Activated T-cell treated with anti-CD3 and anti-CD28 coated beads, Interleukin-2, amount 50 U/mL, for 1 hour (primary cell): Measurements from ENCODE around the gene HERPUD2.

Source experiments
- DNase-seq: peaks from one replicate; pipeline ENCODE4 v3.0.0-alpha.2; 2020

Gene HERPUD2, protein sequence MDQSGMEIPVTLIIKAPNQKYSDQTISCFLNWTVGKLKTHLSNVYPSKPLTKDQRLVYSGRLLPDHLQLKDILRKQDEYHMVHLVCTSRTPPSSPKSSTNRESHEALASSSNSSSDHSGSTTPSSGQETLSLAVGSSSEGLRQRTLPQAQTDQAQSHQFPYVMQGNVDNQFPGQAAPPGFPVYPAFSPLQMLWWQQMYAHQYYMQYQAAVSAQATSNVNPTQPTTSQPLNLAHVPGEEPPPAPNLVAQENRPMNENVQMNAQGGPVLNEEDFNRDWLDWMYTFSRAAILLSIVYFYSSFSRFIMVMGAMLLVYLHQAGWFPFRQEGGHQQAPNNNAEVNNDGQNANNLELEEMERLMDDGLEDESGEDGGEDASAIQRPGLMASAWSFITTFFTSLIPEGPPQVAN

DNA sequence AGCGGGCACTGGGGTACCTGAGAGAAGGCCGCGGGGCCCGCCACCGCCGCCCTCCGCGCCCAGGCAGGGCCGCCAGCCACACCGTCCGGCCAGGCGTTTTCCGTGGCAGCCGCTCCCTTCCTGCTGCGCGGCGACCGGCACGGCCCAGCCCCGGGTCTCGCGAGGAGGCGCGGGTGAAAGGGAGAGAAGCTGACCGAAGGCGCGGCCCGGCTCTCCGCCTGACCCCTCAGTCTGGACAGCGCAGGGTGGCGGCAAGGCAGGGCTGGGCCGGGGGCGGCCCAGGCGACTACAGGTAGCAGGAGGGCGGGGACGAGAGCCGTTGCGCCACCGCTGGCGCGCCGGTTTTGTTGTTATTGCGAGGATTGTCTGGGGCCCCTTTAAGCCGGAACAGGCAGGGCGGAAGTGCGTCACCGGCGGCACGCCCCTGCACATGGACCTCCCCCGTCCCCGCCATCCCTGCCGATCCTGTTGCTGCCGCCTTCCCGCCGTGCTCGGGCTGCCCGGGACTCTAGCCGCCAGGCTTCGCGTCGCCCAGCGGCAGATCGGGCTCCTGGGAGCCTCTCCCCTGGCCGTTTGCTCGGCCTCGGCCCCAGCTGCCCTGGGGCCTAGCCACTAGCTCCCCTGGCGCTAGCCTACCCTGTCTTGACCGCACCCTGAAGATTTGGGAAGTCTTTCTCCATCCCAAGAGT lies at the start of gene HERPUD2:
Gene HERPUD2, minus strand, starts transcription at position 352 of the 689 bp plus-strand sequence. CDS start 805 bp downstream, outside the sequence.
- peak; percentile 92 for DNase-seq

DNA sequence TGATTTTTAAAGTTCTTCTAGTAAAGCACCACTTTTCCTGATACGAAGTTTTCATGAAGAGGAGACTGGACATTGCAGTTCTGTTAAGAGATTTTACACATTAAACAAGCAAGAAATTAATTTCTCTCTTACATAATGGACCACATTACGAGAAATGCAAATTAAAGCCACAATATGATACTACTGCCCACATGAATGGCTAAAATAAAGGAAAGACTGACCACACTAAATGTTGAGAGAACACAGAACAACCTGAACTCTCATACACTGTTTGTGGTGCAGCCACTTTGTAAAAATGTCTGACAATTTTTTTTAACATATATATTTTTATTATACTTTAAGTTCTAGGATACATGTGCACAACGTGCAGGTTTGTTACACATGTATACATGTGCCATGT lies 44.0 kb upstream of the HERPUD2 start:
- no peak for DNase-seq

DNA sequence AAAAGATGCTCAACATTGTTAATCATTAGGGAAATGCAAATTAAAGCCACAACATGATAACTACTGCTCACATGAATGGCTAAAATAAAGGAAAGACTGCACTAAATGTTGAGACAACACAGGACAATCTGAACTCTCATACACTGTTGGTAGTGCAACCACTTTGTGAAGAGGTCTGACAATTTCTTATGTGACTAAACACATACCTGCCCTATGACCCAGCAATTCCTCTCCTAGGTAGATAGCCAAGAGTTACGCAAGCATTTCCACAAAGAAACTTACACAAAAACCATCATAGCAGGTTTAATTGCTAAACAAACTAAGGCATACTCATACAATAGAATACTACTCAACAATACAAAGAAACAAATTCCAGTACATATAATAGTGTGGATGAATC lies 41.8 kb upstream of the HERPUD2 start:
- DNase-seq: no peak

DNA sequence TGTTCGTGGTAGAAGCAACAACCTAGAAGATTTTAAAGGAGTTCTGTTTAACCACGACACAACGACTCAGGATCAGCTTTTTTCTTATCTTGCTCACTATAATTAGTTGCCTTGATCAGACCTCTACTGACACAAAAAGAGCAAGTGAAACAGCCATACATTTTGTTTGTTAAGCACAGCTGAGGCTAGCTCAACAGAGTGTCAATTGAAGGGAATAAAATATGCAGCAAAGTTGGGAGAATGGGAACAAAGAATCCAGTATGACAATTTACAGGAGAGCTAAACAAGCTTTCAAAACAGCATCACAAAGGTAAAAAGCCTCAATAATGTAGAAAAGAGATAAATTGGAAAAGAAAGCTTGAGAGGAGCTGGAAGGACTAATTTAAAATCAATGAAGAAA lies 40.5 kb upstream of the HERPUD2 start:
- no peak for DNase-seq

DNA sequence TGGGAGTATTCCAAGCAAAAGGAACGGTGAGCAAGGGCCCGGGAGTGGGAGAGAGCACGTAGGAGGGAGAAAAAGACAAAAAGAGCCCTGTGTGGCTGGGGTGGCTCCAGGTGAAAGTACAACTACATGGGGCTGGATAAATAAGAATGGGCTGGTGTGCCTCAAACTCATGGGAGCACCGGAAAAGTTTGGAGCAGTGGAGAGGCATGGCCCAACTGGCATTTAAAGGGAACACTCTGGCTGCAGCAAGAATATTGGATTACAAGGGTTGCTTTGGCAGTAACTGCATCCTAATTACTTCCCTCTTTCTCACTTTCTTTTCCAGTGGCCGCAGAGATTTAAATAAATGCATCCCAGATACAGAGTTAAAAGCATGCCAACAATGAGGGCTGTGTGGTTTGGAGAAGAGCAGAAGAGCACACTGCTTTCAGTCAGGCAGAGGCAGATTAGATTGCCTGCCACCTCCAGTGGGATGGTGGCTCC lies 39.1 kb upstream of the HERPUD2 start:
- no peak for DNase-seq

DNA sequence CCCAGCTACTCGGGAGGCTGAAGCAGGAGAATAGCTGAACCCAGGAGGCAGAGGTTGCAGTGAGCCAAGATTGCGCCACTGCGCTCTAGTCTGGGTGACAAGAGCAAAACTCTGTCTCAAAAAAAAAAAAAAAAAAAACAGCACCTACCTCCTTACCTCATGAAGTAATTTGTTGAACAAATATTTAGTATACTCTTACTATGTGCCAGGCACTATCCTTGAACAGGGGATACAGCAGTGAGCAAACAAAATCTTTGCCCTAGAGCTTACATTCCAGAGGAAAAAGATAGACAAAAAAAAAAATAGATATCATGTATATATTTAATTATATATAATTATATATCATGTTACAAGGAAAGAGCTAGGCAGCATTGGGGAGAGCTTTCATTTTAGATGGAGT lies 36.4 kb upstream of the HERPUD2 start:
- DNase-seq: no peak

DNA sequence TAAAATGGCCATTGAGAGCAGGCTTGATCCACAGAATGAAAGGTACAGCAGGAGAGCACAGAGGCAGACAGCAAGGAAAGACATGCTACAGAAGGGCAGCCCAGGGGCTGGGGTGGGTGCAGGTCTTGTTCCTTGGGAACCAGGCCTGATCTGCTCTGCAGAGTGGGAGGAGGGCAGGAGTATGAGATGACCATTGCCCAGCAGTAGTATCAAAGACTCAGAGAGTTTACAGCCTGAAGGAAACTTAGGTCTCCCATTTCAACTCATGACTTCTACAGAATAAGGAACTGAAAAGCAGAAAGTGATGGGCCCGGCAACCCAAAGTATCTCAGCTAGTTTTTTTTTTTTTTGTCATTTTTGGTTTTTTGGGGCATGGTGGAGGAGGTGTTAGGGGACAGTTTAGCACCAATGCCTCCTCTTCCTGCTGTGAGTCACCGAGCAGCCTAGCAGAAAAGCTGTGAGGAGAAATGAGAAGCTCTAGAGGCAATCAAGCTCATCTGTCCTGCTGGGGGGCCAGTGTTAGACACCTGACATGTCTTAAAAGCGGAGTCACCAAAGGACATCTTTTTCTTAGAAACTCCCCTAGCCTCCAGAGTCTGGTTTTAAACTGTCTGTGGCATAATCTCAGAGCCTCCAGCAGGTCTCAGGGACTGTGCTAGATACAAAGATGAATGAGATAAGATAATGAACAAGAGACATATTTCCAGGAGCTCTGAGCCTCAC lies 34.3 kb upstream of the HERPUD2 start:
- DNase-seq: no peak

DNA sequence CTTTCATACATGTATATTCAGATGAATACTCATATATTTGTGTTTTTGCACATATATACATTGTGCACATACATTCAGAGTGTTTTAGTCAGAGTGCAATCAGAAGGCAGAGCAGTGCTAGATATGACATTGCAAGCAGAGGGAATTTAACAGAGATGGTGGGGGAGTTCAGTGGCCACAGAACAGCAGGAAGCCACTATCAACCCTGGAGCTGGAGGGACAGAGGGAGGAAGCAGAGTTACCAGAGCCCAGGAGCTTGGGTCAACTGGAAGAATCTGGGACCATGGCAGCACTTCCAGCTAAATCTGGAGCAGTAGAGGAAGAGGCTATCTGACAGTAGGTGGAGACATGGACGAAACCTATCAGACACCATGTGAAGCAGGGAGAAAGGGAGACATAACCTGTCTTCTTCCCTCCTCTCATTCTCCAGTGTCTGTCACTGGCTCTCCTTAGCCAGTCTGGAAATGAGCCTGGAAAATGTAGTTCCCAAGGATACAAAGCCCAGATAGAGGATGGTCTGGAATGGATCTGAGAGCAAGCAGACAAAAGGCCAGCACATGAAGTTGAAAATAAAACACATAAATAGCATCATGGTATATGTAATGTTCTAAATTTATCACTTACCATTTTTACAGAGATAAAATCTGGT lies 33.6 kb upstream of the HERPUD2 start:
- no peak for DNase-seq

DNA sequence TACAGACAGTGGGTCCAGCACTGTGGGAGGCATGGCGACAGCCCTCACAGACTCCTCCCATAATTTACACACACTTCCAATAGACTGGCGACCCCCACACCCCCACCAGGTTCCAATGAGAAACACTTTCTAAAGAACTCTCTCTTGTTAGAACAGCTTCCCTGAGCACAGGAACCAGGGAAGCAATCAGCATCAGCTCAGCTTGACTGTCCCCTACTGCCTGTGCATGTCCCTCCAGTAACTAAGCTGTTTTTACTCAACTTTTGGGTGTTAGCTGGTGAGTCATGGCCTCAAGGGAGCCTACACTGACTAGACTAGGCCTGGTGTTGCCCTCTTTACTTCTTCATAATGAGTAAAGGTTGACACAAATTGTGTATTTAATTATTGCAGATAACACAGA lies 32.6 kb upstream of the HERPUD2 start:
- no peak for DNase-seq

DNA sequence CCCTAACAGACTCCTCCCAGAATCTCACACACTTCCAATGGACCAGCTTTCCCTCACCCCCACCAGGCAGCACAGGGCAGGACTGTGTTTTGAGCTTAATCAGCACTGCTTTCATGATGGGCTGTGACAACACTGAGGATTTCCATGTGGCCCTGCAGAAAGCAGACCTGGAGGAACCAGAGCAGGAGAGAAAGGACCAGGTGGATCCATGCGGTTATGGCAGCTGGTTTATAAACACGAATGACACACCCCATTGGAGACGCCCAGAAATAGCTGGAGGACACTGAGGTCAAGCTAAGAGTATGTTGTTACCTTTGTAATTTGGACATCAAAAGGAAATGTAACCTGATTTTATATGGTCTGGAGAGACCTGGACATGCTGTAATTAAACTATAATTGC lies 31.7 kb upstream of the HERPUD2 start:
- no peak for DNase-seq

DNA sequence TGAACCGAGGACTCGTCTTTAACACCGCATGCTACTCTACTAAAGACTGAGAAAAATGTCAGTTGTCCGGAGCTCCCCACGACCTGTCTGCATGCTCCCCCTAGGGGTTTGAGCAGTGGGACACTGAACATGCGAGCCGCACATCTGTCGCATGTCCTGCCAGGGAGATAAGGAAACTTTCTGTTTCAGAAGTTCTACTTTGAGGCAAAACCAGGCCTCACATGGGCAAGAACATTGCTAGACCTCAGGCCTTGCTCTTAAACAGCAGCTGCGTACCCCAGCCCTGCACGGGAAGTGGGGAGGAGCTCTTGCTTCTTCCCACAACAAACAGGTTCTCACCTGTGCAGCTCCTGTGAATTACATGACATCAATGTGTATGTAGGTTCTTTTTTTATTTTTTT lies 30.3 kb upstream of the HERPUD2 start:
- DNase-seq: peak; percentile 66

DNA sequence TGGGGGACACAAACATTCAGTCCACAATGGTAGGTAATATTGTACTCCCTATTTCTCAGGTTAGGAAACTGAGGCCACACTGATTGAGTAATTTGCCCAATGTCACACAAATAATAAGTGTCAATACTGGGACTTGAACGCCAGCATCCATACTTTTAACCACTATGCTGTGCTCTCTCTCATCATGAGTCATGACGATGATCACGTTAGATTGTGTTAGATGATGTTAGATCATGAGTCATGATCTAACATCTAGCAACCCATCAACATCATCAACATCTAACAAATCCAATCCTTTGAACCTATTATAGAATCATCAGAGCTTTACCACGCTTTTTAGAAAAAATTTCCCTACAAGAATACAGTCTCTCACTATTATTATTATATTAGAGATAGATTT lies 28.1 kb upstream of the HERPUD2 start:
- DNase-seq: no peak

DNA sequence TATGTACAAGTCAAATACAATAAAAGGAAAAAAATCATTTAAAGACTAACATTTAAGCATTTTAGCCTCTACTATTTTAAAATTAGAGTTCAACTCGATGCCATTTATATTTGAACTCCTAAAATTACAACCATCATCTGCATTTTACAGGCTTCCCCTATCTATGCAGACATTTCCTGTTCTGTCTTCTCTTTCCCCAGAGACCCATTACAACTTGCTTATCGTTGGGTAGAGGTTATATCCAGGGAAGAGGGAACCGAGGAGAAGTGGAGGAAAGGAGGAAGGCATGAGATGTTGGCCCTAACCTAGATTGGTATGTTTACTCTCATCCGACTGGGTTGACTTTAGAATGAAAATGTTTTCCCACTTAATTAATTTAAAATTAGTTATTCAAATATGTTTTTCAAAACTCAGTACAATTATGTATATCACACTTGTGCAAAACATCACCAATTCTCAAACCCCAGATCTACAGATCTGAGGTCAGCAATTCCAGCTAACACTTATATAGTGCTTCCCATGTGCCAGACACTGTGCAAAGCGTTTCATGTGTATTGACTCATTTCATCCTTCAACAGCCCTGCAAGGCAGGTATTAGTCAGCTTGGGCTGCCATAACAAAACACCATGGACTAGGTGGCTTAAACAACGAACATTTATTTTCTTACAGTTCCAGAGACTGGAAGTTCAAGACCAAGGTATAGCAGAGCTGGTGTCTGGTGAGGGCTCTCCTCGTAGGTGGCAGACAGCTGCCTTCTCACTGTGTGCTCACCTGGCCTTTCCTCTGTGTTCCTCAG lies 27.3 kb upstream of the HERPUD2 start:
- no peak for DNase-seq

DNA sequence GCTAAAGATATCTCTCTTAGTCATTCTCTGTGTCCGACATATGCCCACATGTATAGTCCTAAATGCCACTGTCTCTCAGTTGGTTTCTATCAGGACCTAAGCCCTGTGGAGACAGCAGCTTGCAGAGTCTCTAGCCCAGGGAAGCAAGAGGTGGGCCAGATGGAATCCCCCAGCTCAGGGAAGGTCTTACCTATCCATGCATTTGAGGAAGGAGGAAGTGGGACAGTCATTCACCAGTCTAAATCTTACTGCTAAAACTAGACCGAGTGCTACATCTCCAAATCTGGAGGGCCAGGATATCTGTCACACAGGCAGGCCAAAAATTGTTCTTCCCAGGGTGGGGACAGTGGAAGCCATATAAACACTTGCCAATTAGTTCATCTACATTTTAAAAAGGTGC lies 26.4 kb upstream of the HERPUD2 start:
- no peak for DNase-seq

DNA sequence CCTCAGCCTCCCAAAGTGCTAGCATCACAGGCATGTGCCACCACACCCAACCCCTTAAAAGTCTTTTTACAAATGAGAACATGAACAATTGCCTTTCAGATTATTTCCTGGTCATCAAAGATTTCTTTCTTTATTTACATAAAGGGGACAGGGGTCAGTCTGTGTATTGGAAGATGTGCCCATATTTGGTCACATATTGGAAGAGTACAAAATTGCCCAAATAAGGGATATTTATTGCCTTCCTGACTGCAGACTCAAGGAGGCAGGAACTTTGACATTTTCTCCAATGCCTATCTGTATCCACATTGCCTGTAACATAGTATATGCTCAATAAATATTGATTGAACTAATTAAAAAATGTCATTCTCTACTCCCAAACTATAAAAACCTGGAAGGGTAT lies 25.9 kb upstream of the HERPUD2 start:
- DNase-seq: no peak

DNA sequence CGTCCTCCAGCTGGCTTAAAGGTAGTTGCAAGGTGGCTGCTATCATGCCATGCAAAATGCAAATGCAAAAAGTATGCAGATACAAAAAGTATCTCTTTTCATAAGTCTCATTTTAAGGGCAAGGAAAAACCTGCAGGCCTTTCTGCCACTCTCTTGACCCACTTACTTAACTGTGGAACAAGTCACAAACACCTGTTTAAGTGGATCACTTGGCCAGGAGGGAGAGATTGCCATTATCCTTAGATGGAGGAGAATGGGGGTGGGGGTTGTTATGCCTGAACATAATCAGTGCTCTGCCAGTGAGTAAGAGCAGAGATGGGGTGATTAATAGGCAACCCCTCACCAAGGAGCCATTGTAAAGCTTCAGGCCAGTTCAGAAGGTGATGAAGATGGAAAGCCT lies 25.1 kb upstream of the HERPUD2 start:
- DNase-seq: no peak

DNA sequence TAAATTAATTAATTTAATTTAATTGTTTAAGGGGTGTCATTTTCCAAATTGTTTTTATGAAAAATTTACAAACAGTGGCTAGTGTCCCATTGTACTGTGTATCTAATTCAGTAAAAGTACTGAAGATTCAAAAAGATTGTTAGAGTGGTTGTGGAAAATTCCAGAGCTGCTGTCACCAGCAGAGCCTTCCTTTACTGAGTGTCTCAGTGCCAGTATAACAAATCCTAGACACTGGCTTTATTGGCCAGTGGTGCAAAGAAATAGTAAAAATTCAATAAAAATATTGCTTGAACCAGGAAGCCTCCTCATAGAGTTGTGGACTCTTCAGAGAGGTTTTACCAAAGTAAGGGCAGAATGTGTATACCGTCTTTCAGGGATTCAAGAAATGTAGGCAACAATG lies 23.1 kb upstream of the HERPUD2 start:
- no peak for DNase-seq

DNA sequence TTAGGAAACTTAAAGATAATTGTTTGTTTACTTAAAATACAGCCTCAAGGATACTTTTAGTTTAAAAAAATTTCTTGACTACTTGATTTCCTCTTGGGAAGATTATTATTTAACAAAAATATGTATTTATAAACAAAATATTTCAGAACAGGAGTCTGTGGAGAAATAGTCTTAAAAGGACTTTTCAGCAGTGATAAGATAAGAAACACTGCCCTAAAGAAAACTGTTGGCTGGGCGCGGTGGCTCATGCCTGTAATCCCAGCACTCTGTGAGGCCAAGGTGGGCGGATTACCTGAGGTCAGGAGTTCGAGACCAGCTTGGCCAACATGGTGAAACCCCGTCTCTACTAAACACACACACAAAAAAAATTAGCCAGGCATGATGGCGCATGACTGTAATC lies 22.6 kb upstream of the HERPUD2 start:
- DNase-seq: no peak

DNA sequence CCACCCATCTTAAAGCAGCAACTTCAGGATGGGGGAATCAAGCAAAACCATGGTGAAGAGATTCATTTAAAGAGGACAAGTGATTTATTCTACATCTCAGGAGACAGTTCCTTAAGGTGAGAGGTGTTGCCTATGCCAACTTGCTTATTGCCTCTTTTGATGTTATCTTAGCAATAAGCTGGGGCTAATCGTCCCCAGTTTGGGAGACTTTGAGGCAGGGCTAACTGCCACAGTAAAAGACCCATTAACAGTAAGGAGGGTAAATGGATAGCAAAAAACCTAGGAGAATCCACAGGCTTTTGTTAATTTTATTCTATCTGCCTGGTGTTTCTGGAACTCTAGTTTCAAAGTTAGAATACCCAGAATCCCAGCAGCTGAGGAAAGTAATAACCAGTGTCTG lies 22.1 kb upstream of the HERPUD2 start:
- no peak for DNase-seq

DNA sequence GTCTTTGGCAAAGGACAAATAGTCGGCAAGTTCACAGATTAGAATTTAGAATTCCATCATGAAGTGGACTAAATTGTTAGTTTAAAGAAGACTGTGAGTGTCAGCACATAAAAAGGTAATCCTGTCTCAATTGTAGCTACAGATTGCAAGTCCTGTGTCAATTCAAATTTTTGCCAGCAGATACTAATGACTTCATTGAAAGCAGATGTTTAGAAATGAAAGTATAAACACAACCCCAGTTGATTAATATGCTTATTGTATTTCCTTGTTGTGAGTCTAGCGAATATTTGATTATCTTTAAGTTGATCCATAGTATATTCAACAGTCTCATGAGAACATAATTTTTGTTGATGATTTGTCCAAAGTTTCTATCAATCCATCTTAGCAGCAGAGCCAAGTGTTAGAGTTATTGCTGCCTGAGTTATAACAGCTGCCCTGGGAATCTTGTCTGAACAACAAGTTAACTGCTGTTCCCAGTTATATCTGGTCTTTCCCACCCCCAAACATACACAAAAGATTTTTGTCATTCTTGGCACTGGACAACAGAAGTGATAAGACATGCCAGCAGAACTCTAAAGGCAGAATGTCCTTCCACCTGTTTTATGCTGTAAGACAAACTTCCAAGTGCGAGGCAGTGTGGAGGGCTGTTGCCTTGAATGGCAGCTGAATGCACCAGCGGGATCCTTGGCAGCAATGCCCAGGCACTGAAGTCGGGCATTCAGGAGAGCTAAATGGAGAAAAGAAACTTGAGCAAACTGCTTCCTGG lies 21.3 kb upstream of the HERPUD2 start:
- DNase-seq: no peak

DNA sequence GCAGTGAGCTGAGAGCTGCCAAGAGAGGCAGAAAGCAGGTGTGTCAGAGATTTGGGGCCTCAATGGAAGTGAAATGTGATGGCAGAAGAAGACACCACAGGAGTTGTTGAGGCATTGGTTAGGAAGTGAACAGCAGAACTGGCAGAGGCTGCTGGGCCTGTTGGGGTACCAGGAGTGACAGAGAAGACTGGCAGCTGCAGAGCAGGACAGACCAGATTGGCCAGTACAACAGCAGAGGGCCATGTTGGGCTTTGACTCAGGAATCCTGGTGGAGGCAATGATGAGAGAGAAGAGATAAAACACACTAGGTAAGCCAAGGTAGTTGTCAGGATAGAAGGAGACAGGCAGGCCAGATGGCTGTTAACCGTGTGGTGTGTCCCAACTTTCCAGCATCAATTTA lies 19.9 kb upstream of the HERPUD2 start:
- DNase-seq: no peak

DNA sequence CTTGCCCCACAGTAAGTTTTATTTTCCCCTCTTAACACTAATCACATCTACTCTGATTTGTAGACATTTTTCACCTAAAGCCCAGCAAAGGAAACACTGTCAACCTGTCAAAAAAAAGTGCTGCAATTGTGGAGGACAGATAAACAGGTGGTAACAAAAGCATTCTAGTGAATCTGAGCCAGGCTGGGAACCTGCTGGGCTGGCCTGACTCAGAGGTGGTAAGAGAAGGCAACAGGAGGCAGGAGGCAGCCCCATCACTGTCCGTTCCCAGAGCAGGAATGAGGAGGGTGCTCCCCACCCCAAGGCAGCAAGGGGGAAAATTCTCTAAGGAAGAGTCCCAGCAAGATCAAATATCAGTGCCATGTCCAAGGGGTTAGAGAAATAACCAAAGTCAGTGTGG lies 19.5 kb upstream of the HERPUD2 start:
- no peak for DNase-seq
